DND-41 (cell line): ENCODE measurements around the gene KLK5.

Experiments
- ATAC-seq: fragments of 200-7000 bp; cut with Tn5 transposase; 3 replicates; pipeline ENCODE4 v1.9.1; 2021; ENCODE audit warnings: low read depth; ENCODE audit not compliant: insufficient read depth
- DNase-seq: peaks from one replicate; pipeline ENCODE4 v3.0.0-alpha.2; 2020
- H2AFZ ChIP-seq: 2 replicates; pipeline ENCODE4 v1.6.0; 2012; ENCODE audit warnings: low read depth, low read length
- H3K27ac ChIP-seq: 2 replicates; pipeline ENCODE4 v1.5.1; 2012; ENCODE audit warnings: low read length, inconsistent platforms
- H3K27me3 ChIP-seq: fragments of 200-600 bp; sonication (generic); 2 replicates; pipeline ENCODE4 v1.6.0; 2012; ENCODE audit warnings: low read length, mild to moderate bottlenecking, inconsistent platforms; ENCODE audit not compliant: insufficient read depth, poor library complexity
- H3K36me3 ChIP-seq: 2 replicates; pipeline ENCODE4 v1.5.1; 2012; ENCODE audit warnings: low read length, inconsistent platforms; ENCODE audit not compliant: insufficient read depth
- H3K4me1 ChIP-seq: 2 replicates; pipeline ENCODE4 v1.5.1; 2012; ENCODE audit warnings: mild to moderate bottlenecking, low read length; ENCODE audit not compliant: insufficient read depth
- H3K4me2 ChIP-seq: 2 replicates; pipeline ENCODE4 v1.6.0; 2012; ENCODE audit warnings: mild to moderate bottlenecking, moderate library complexity, low read length, inconsistent platforms; ENCODE audit not compliant: insufficient read depth
- H3K4me3 ChIP-seq, 2 experiments: fragments of 200-600 bp in 1 of 2; shearing (Covaris generic) in 1 of 2; 2 replicates each; pipeline ENCODE4 v1.5.1; 2012 to 2016; ENCODE audit warnings: inconsistent platforms in 2 of 2, low read length in 2 of 2, mild to moderate bottlenecking in 2 of 2, low read depth in 1 of 2, moderate library complexity in 1 of 2
- H3K79me2 ChIP-seq: 2 replicates; pipeline ENCODE4 v1.6.0; 2012; ENCODE audit warnings: low read length, inconsistent platforms; ENCODE audit not compliant: insufficient read depth
- H3K9ac ChIP-seq: 2 replicates; pipeline ENCODE4 v1.6.0; 2012; ENCODE audit warnings: low read depth, mild to moderate bottlenecking, inconsistent platforms, low read length, moderate library complexity
- H3K9me3 ChIP-seq: 2 replicates; pipeline ENCODE4 v1.5.1; 2012; ENCODE audit warnings: low read length, moderate library complexity, mild to moderate bottlenecking, inconsistent platforms; ENCODE audit not compliant: insufficient read depth, severe bottlenecking
- H4K20me1 ChIP-seq: 2 replicates; pipeline ENCODE4 v1.6.0; 2012; ENCODE audit warnings: low read length; ENCODE audit not compliant: insufficient read depth
- EZH2 ChIP-seq: IDR thresholded peaks from 3 replicates; pipeline ENCODE4 v1.6.1; 2012; ENCODE audit warnings: borderline replicate concordance, low read depth, mild to moderate bottlenecking, moderate library complexity, low read length, inconsistent platforms; ENCODE audit not compliant: severe bottlenecking
- TF ChIP-seq, protein P1 (sequence below): IDR thresholded peaks from 2 replicates; pipeline ENCODE4 v1.5.1; 2012; ENCODE audit warnings: borderline replicate concordance, low read length, moderate library complexity, mild to moderate bottlenecking; ENCODE audit not compliant: poor library complexity, severe bottlenecking; ENCODE audit errors: extremely low read depth

Gene KLK5

DNA sequence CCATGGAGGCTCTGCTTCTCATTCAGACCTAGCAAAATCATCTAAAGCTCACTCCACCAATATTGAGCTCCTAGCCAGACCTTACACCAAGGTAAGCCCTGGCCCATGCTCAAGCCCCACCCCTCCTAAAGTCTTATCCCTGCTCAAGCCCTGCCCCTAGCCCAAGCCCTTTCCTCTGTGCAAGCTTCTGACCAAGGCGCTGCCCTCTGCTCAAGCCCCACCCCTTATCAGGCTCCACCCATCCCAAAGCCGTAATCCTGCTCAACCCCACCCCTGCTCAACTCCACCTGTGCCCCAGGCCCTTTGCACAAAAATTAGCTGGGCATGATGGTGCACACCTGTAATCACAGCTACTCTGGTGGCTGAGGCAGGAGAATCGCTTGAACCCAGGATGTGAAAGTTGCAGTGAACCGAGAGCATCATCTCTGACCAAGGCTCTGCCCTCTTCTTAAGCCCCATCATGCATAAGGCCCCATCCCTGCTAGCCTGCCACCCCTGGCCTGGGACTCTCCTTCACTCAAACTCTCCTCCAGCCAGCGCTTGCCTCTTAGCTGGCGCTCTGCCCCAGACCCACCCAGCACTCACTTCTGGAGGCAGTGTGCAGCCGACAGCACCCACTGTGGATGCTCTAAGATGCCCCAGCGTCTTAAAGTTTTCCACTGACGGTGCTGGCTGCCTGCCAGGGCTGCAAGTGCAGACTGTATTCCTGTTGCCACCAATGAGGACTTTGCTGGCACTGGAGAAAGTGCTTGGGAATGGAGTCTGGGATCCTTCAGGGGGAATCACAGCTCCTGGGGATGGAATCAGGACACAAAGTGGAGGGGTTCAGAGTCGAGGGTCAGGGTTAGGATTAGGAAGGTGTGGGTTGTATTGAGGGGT, 58.1 kb downstream of the KLK5 start:
- H4K20me1 ChIP-seq = no peaks in the 10 kb centered on the region
- no peak for TF ChIP-seq EZH2
- TF ChIP-seq, protein P1, sequence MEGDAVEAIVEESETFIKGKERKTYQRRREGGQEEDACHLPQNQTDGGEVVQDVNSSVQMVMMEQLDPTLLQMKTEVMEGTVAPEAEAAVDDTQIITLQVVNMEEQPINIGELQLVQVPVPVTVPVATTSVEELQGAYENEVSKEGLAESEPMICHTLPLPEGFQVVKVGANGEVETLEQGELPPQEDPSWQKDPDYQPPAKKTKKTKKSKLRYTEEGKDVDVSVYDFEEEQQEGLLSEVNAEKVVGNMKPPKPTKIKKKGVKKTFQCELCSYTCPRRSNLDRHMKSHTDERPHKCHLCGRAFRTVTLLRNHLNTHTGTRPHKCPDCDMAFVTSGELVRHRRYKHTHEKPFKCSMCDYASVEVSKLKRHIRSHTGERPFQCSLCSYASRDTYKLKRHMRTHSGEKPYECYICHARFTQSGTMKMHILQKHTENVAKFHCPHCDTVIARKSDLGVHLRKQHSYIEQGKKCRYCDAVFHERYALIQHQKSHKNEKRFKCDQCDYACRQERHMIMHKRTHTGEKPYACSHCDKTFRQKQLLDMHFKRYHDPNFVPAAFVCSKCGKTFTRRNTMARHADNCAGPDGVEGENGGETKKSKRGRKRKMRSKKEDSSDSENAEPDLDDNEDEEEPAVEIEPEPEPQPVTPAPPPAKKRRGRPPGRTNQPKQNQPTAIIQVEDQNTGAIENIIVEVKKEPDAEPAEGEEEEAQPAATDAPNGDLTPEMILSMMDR = no peak
- no peak overlapping the region for H3K4me2 ChIP-seq
- no peak overlapping the region for H3K27ac ChIP-seq
- H3K4me1 ChIP-seq = no peaks in the 10 kb centered on the region
- no peaks in the 10 kb centered on the region for H3K79me2 ChIP-seq
- H3K4me3 ChIP-seq = no peak overlapping the region
- H3K27me3 ChIP-seq = peaks cover 5% of the 10 kb centered on the region
- H2AFZ ChIP-seq = no peak overlapping the region
- ATAC-seq (no peak), DNase-seq (no peak)
- peaks cover 8% of the 10 kb centered on the region for H3K9me3 ChIP-seq
- no peaks in the 10 kb centered on the region for H3K36me3 ChIP-seq
- H3K9ac ChIP-seq = no peak overlapping the region
